ENCODE data around the gene LY86.

Gene LY86

DNA sequence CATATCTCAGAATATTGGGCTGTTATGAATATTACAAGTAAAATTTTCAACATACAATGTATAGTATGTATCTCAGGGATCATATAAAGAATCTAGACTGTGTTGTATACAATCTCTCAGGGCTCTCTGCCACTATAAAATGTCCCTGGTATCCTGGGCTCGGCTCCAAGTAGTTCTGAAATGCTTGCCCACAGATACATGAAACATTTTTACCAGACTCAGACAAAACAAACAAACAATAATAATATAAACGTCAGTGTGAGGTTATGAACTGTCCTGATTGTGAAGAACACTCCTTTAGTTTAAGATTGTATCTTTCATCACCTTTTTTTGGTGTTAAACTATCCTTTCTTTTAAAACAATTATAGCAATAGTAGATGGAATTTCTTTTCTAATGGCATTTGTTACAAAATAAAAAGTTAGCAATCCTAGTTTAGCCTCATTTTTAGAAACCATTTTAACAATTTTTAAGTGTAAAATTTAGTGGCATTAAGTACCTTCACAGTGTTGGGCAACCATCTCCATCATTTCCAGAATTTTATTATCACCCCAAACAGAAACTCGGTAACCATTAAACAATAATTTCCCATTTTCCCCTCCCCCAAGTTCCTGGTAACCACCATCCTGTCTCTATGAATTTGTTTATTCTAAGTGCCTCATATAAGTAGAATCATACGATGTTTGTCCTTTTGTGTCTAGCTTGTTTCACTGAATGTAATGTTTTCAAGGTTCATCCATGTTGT, 17.4 kb upstream of the LY86 start:
- no peak for DNase-seq

DNA sequence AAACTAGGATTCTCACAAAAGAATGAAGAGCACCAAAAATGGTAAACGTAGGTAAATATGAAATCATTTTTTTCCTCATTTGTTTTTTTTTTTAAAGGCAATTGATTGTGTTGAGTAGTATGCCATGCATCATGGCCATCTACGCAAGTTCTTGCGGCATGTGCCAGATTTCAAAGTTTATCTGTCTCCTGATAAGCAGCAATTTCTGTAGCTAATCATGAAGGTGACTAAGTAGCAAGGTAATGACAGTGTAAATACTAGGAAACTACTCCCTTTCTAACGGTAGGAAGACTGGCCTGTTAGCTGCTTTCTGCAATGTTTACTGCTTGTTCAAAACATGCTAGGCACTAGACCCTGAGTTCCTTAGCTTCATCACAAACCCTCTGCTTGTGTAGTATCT, 13.4 kb upstream of the LY86 start:
- DNase-seq: no peak

DNA sequence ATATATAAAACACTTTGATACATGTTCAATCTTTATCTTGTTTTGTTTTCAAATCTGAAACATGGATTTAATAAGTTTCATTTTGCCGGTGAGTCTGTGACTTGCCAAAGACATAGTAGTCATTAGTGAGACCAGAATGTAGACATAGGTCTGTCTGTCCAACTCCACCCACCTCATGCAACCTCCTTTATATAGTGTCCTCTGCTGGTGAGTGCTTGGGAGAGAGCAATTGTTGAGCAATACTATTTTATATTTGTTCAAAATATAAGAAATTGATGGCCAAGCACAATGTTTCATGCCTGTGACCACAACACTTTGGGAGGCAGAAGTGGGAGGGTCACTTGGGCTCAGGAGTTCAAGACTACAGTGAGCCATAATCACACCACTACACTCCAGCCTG, 10.8 kb upstream of the LY86 start:
- peak; percentile 73 for DNase-seq

DNA sequence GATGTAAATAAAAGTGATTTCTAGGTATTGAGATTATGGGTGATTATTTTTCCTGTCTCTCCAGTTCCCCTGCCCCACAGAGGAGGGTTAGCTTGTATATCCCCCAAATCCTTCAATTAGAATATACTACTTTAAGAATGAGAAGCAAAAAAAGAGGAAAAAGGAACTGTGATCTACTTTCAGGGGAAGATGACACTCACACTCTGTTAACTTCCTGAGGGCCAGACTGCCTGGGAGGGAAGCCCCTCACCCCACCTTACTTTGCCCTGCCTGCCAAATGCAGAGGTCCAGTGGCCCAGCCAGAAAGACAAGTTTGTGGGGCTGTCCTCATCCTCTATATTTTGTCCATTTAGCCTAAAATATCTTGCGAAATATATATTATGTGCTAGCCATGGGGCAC, 9.2 kb upstream of the LY86 start:
- DNase-seq: peak; percentile 36

DNA sequence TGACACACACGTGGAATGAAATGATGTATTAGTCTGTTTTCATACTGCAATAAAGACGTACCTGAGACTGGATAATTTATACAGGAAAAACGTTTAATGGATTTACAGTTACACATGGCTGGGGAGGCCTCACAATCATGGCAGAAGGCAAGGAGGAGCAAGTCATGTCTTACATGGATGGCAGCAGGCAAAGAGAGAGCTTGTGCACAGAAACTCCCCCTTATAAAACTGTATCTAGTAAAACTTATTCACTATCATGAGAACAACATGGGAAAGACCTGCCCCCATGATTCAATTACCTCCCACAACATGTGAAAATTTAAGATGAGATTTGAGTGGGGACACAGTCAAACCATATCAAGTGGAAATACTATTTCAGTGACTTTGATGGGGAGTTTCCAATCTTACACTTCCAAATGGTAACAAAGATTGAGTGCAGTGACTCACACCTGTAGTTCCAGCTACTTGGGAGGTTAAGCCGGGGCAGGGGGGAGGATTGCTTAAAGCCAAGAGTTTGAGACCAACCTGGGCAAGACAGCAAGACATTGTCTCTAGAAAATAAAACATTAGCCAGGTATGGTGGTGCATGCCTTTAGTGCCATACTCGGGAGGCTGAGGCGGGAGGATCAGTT, 8.2 kb upstream of the LY86 start:
- DNase-seq: no peak

DNA sequence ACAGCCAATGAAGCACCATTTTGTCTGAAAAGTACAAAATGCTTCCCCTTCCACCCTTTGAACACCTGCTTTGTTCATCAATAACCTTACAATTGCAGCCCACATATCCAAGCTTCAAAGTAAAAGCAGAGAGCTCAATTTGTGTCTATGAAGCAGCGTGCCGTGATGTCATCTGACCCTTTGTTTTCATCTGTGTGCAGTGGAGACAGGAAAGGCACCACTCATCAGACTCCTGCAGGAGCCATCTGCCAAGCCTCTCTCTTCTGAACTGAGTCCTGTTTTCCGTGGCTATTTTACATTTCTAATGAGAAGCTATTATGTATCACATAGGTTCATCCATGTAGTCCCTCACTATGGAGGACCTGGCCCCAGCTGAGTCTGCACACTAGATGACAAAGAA, 7.5 kb upstream of the LY86 start:
- DNase-seq: no peak

DNA sequence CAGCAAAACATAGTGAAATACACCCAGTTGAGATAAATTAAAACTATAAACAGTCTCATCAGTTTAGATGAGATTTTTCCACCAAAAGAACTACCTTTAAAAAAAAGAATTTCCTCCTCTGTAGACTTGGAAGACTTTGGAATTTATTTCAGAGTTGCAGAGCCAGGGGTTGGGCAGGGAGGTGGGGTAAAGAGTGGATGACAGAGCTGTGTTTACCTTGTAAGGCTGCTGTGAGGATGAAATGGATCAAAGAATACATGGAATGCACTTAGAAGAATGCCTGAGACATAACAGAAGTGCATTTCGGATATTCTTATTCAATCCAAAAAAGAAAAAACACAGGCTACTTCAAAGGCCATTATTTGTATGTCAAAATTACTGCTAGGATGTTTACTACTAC, 6.4 kb upstream of the LY86 start:
- no peak for DNase-seq

DNA sequence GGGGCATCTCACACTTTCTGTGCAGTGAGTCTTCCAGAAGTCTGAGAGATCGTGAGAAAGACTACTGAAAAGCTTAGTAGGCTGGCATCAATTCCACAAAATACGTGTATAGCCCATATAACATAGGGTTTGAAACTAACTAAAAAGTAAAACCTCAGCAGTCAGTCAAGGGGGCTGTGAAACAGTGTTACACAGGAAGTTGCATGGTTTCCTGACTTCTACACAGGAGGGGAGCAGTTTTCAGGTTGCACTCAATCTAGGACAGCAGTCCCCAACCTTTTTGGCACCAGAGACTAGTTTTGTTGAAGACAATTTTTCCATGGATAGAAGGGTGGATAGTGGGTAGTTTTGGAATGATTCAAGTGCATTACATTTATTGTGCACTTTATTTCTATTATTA, 4.7 kb upstream of the LY86 start:
- DNase-seq: no peak

DNA sequence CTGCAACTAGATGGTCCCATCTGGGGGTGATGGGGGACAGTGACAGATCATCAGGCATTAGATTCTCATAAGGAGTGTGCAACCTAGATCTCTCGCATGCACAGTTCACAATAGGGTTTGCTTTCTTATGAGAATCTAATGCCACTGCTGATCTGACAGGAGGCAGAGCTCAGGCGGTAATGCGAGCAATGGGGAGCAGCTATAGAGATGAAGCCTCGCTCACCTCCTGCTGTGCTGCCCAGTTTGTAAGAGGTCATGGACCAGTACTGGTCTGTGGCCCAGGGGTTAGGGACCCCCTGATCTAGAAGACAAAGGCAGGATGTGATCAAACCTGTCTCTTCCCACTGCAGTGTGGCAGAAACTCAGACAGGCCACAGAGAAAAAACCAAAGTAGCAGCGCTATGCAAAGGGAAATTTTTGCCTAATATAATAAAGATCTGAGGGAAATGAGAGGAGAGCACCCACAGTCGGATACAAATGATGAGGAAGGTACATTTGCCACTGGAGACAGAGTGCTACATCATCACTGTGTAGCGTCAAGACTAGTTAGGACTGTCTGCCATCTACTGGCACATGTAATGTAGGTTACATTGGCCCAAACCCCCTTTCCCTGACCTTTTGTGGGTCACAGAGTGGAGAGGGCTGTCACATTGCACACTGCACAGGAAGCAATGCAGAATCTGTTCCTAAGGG, 4.1 kb upstream of the LY86 start:
- no peak for DNase-seq

DNA sequence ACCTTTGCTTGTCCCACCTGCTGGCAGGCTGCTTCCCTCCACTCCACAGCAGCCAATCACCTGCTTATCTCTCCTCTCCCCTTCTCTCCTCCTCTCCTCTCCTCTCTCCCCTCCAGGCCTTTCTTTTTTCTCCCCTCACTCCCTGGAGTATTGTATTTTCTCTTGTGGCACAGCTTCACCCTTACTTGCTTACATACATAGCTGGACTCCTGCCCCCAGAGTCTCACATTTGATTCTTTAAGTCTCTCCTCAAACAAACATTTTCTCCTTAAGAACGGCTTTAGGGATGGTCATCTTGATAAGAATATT, 3.6 kb upstream of the LY86 start:
- DNase-seq: no peak

DNA sequence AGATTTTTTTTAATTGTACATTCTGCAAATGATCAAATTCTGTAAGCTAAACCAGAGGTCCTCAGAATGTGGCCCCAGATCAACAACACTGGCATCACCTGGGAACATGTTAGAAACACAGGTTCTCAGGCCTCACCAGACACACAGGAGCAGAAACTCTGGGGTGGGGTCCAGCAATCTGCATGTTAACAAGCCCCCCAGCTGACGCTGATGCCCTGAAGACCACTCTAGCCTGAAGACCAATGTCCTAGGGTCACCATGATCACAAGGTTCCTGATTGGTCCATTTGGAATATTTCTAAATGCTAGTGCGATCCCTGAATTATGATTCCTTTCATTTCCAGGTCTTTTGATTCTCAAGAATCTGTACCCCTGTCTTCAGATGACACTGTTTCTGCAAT, 2.4 kb upstream of the LY86 start:
- DNase-seq: no peak

DNA sequence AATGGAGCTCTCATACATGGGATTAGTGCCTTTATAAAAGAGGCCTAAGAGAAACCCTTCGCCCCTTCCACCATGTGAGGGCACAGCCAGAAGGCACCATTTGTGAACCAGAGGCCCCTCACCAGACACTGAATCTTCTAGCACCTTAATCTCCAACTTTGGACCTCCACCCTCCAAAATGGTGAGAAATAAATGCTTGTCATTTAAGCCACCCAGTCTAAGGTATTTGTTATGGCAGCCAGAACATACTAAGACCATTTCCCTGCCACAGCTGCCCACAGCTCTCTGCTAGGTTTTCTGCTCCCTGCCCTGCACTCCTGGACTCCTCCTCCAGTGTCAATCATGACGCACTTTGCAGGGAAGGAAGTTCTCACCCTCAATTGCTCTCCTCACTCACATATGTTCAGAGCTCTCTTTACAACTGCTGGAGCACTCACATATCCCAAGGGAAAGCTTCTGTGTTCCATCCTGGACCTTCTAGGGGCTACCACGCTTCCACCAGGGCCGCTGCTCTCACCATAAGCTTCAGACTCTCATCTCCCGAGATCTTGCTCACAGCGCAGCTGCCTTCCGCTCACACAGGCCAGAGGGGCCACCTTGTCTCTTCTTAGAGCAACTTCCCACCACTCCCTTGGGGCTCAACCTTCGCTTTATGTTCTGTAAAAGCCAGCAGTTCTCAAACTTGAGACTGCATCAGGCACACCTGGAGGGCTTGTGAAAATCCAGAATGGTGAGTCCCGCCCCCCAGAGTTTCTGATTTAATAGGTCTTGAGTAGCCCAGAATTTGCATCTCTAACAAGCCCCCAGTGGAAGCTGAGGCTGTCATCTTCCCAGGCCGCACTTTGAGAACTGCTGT, 1.6 kb upstream of the LY86 start:
- DNase-seq: peak; percentile 48

DNA sequence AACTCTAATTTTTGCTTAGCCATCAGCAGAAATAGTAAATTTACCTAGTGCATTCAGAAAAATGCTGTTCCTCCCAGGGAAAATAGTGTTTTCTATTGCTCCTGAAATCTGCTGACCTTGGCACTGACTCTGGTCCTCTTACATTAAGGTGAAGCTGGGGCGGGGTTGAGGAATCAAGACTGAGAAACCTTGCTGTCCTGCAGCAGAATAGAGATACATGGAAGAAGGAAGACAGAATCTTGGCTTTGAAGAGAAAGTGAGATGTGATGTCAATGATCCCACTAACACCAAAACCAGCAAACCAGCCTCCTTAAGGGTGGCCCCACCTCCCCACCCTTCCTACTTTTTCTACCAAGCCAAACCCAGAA, 840 bp upstream of the LY86 start:
- DNase-seq: no peak

DNA sequence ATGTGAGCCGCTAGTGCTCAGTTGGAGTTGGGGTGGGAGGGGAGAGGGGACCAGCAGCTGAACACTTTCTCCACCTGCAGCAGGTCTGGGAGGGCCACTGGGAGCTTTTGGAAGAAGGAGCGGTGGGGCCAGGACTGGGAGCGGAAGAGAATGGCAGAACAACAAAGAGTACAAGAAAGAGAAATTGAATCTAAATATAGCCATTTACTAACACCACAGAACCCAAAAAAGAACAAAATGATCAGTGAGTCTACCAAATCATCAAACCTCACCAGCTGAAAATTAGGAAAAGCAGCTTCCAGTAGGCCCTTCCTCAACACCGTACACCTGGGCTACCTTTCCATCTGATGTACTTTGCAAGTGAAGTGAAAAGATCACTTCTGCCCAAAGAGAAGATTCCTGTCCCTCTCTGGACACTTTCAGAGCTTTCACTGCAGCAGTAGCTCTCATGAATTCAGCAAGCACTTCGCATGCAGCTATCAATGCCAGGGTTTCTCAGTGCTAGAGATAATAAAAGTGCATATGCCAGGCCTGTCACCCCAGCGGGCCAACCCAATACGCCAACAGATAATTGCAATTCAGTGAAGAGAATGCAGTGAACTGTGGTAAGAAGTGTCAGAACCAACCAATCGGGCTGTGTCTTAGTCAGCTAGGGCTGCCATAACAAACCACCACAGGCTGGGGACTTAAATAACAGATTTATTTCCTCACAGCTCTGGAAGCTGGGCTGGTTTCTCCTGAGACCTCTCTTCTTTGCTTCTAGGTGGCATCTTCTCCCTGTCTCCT, 597 bp downstream of the LY86 start:
- DNase-seq: peak; percentile 31

DNA sequence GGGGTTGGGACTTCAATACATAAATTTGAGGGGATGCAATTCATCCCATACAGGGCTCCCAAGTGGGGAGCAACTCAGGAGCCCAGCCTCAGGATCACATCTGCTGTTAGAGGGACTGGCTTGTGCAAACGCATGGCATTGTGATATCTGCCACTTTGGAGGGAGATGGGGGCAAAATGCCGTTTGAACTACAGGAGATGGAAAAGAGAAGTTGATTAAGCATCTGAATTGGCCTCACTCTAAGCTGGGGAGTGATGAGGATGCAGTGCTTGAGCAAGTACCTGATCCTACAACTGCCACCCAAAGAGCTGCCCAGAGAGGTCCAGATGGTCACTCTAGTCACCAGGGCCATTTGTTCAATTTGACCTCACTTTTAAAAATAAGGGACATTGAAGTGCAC, 2.0 kb downstream of the LY86 start:
- DNase-seq: no peak

DNA sequence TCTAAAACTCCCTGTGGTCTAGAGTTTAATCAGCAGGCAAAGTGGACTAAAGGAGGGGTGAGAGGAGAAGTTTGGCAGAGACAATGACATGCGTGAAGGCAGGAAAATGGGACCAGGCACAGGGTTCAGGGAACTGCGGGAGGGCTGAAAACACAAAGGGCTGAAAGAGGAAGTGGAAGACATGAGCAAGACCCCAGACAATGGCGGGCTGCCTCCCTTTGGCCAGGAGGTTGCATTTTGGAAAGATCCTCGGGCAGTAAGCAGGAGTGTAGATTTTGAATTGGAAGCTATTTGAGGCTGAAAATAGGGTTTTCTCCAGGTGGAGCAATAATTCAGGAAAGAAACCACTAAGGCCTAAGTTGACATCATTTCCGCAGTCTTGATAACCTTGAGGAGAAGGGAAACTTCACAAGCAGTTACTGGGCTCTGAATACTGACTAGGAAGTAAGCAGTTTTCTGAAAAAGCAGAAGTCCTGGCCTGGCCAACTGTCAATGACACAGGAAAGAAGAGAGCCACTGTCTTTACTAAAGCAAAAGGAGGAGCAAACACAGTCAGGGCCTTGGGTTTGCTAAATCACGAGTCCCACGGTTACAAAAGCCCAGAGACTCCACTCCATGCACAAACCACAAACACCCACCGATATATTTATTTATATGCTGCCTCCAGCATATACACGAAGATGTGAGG, 3.4 kb downstream of the LY86 start:
- DNase-seq: peak; percentile 98

DNA sequence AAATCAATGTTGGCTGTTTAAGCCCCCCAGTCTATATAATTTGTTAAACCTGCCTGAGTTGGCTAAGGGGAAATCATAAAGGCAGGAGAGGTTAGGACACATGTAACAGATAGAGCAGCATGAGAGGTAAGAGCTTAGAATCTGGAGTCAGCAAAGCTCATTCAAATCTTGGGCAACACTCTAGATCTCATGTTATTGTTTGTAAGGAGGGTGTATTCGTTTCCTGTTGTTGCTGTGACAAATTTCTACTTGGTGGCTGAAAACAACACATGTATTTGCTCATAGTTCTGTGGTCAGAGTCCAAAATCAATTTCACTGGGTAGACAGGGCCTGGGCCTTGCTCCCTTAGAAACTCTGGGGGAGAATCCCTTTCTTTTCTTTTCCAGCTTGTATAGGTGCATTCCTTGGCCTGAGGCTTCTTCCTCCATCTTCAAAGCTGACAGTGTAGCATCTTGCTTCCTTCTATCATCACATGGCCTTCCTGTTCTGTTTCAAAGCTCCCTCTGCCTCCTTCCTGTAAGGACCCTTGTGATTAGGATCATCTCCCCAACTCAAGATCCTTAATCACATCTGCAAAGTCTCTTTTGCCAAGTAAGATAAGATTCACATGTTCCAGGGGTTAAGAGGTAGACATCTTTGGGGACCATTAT, 4.4 kb downstream of the LY86 start:
- peak; percentile 88 for DNase-seq

DNA sequence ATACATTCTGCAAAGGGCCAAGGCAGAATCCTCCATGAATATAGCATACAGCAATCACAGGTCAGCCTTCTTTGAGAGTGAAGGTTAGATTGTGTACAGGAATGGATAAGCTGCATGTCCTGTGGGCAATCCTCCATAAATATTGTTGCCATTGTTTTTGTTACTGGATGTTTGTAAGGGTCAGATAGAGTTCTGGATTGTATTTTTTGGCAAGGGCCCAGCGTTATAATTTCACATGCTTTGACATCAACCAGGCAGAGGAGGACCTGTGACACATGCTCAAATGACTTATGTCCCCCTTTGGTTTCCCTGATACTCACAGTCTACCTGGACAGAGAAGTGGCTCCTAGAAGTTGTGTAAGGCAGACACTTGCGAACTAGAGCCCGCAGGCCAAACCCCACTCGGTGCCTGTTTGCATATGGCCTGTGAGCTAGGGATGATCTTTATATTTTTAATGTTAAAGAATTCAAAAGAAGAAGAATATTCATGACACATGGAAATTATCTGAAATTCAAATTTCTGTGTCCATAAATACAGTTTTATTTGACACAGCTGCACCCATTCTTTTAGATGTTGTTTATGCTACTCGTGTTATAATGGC, 5.4 kb downstream of the LY86 start:
- no peak for DNase-seq

DNA sequence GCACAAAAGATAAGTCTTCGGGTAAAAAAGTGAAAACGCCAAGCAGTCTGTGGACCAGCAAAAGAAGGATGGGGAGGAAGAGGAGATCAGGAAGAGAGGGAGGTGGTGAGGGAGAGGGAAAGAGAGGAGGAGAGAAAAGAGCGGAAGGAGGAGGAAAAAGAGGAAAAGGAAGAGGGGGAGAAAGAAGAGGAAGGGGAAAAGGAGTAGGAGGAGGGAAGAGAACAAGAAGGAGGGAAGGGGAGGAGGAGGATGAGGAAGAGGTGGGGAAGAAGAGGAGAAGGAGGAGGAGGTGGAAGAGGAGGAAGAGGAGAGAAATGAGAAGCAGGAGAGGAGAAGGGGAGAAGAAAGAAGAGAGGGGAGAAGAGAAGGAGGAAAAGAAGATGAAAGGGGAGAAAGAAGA, 6.5 kb downstream of the LY86 start:
- DNase-seq: no peak

DNA sequence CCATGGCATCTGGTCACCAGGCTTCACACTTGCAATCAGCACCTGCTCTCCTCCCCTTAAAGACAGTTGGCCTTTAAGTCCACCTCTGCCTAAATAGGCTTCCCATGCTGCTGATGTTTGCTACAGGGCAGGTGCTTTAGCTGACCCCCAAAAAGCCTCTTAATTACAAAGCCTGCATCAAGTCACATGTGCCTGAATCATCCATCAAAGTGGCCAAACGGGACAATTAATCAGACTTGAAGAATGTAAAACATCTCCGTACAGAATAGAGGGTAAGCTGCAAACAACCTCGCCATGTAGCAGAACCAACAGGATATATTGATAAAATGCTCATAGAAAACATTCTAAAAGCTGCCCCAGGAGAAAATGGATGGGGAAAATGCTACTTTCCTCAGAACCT, 7.4 kb downstream of the LY86 start:
- no peak for DNase-seq
